ENCODE results near the gene CCR9. TPM values are rescaled to one million over a fixed set of nuclear protein-coding genes. Genes with fewer than 3 reads are reported as not detected.

The CCR9 gene
- total RNA-seq, 4 donors from 2014 or later: 0.14 to 1.3 TPM; not detected in 2

DNA sequence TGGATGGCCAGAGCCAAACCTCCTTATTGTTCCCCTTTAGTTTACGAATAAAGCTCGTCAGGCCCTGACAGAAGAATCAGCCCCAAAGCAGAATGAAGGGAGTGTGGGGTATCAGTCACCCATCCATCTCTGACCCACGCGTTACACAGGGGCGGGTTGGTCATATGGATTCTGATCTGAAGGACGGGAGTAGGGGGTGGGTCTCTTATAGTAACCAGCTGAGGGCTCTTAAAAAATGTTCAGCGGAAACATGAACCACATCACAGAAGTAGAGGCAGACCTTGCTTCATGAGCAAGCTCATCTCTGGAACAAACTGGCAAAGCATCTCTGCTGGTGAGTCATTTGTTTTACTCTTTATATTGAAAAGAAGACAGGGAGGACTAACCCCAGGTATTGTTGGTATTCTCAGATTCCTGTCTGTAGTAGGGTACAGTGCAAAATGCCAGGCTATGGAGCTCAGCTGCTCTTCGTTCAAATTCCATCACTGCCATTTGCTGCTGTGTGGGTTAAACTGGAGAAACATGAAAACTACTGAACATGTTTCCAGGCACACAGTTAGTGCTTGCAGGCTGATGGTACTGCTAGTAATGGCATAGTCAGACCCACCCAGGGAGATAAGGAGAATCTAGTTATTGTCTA is 57.0 kb downstream of the CCR9 start, which contains the start of gene CXCR6:
Gene CXCR6, plus strand, starts transcription at position 258 of the 640 bp plus-strand sequence. CDS start 3,018 bp downstream, outside the sequence.
- peak in 2 of 3 donors; percentile 18 to 24 for TF ChIP-seq POLR2AphosphoS5 (IDR thresholded peaks at IDR 0.05)
- TF ChIP-seq EP300 (IDR thresholded peaks at IDR 0.05; ENCODE audit: low read depth): no peak
- peak; percentile 33 for TF ChIP-seq POLR2A (IDR thresholded peaks at IDR 0.05)
- intact Hi-C loops (cut with DNase I; ENCODE audit: low total_unique reads): no loop called here
- peak within 1 kb of the TSS in 2 of 4 donors; percentile 17 to 38 for H3K27ac ChIP-seq
- H3K4me1 ChIP-seq: peaks cover 0 to 12% (median 4%) of the 10 kb centered on the region in 4 donors
- DNase-seq: peak; percentile 19
- H3K9me3 ChIP-seq: no peaks in the 10 kb centered on the region
- peaks cover 0 to 9% (median 0%) of the 10 kb centered on the region in 4 donors for H3K36me3 ChIP-seq
- no peaks in the 10 kb centered on the region for H3K27me3 ChIP-seq
- in situ Hi-C loops (cut with MboI; ENCODE audit: low pct_ligation_motif_present in 1 of 4, low pct_unique_long_range_greater_than_20kb in 1 of 4, low sequenced_read_pairs in 3 of 4): loop anchor here (5.0 to 25.0 kb wide), 6 partner anchors 134 to 444 kb away; partner anchors contain the start of genes CCR1 (in 2 of the 4), CCR2 (in 1 of the 4) and CCR5 (in 1 of the 4)
- WGBS, 2 donors (ENCODE audit: low coverage in 1 of 2): 93 to 100% methylated on average over 1 to 8 of the region's 8 CpGs
- no peak within 1 kb of the TSS for H3K4me3 ChIP-seq

DNA sequence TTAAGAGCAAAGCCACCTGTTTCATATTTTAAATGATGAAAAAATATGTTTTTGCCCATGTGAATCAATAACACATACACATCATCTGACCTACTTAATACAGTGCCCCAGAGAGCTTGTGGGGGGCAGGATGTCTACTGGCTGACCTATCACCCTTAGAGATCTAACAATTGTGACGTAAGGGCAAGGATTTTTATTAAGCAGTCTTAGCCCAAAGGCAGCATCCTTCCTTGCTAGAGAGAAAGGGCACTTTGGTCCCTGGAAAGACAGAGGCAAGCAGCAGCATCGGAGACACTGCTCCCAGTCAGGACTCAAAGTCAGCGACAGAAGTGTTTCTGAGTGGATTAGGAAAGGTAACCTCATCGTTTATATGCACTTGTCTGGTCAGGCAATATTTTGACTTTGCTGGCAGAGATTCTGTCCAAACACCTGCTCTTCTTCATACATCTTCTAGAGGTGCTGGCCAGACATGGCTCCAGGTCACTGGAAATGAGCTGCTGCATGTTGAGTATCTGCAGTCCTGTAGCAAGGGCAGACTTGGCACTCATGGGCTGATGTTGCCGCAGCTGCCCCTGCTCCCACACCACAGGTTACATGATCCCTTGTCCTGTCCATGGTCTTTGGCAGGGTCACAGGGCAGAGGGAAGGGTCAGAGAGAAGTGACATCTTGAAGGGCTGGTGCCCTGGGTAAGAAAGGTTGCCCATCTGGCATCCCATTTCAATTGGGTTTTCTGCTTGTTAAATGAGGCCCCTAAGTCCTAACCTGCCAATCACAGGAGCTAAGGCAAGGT is 58.7 kb downstream of the CCR9 start:
- in situ Hi-C loops (cut with MboI; ENCODE audit: low pct_ligation_motif_present in 1 of 4, low pct_unique_long_range_greater_than_20kb in 1 of 4, low sequenced_read_pairs in 3 of 4) (loop anchor here (5.0 to 25.0 kb wide), 6 partner anchors 132 to 442 kb away; partner anchors contain the start of genes CCR1 (in 2 of the 4), CCR2 (in 1 of the 4) and CCR5 (in 1 of the 4)), intact Hi-C loops (cut with DNase I; ENCODE audit: low total_unique reads) (no loop called here)
- TF ChIP-seq POLR2A (IDR thresholded peaks at IDR 0.05): no peak
- TF ChIP-seq POLR2AphosphoS5 (IDR thresholded peaks at IDR 0.05): peak in 2 of 3 donors; percentile 20 to 43
- WGBS, 2 donors (ENCODE audit: low coverage in 1 of 2): 84 to 100% methylated on average over 4 to 5 of the region's 5 CpGs
- Histone ChIP-seq H3K36me3 (peaks cover 0 to 22% (median 0%) of the 10 kb centered on the region in 4 donors), H3K4me1 (peaks cover 0 to 12% (median 3%) of the 10 kb centered on the region in 4 donors), H3K4me3 (no peak overlapping the region), H3K27me3 (no peaks in the 10 kb centered on the region), H3K9me3 (no peaks in the 10 kb centered on the region), H3K27ac (peak overlapping the region in 2 of 4 donors; percentile 17 to 44)
- no peak for DNase-seq

DNA sequence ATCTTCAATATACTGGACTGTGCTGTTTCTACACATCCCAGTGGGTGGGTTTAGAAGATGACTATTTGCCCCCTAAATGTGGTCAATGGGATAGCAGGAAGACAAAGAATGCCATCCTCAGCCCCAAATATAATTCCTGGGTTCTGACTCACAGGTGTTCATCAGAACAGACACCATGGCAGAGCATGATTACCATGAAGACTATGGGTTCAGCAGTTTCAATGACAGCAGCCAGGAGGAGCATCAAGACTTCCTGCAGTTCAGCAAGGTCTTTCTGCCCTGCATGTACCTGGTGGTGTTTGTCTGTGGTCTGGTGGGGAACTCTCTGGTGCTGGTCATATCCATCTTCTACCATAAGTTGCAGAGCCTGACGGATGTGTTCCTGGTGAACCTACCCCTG is 60.0 kb downstream of the CCR9 start:
- TF ChIP-seq EP300 (IDR thresholded peaks at IDR 0.05; ENCODE audit: low read depth): no peak
- TF ChIP-seq, protein P1, sequence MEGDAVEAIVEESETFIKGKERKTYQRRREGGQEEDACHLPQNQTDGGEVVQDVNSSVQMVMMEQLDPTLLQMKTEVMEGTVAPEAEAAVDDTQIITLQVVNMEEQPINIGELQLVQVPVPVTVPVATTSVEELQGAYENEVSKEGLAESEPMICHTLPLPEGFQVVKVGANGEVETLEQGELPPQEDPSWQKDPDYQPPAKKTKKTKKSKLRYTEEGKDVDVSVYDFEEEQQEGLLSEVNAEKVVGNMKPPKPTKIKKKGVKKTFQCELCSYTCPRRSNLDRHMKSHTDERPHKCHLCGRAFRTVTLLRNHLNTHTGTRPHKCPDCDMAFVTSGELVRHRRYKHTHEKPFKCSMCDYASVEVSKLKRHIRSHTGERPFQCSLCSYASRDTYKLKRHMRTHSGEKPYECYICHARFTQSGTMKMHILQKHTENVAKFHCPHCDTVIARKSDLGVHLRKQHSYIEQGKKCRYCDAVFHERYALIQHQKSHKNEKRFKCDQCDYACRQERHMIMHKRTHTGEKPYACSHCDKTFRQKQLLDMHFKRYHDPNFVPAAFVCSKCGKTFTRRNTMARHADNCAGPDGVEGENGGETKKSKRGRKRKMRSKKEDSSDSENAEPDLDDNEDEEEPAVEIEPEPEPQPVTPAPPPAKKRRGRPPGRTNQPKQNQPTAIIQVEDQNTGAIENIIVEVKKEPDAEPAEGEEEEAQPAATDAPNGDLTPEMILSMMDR (IDR thresholded peaks at IDR 0.05): peak in 1 of 5 experiments; percentile 22

DNA sequence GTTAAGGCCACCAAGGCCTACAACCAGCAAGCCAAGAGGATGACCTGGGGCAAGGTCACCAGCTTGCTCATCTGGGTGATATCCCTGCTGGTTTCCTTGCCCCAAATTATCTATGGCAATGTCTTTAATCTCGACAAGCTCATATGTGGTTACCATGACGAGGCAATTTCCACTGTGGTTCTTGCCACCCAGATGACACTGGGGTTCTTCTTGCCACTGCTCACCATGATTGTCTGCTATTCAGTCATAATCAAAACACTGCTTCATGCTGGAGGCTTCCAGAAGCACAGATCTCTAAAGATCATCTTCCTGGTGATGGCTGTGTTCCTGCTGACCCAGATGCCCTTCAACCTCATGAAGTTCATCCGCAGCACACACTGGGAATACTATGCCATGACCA is 60.5 kb downstream of the CCR9 start:
- no peak for TF ChIP-seq POLR2AphosphoS5 (IDR thresholded peaks at IDR 0.05)
- TF ChIP-seq, protein P1 (IDR thresholded peaks at IDR 0.05): no peak
- no peak for TF ChIP-seq EP300 (IDR thresholded peaks at IDR 0.05; ENCODE audit: low read depth)
- no peak for TF ChIP-seq POLR2A (IDR thresholded peaks at IDR 0.05)
- Histone ChIP-seq H3K36me3 (peaks cover 0 to 26% (median 4%) of the 10 kb centered on the region in 4 donors), H3K27me3 (no peaks in the 10 kb centered on the region), H3K4me3 (no peak overlapping the region), H3K4me1 (peaks cover 0 to 12% (median 3%) of the 10 kb centered on the region in 4 donors), H3K27ac (peak overlapping the region; percentile 21 to 51 (median 35)), H3K9me3 (no peaks in the 10 kb centered on the region)
- in situ Hi-C loops (cut with MboI; ENCODE audit: low pct_ligation_motif_present in 1 of 4, low pct_unique_long_range_greater_than_20kb in 1 of 4, low sequenced_read_pairs in 3 of 4): loop anchor here (10.0 to 25.0 kb wide), 5 partner anchors 138 to 440 kb away; partner anchors contain the start of genes CCR1 (in 2 of the 4), CCR2 (in 1 of the 4) and CCR5 (in 1 of the 4)
- intact Hi-C loops (cut with DNase I; ENCODE audit: low total_unique reads): no loop called here
- no peak for DNase-seq
- 95% methylated on average over 3 of the region's 3 CpGs; no CpG with 5 or more reads in 1 of the 2 donors for WGBS, 2 donors (ENCODE audit: low coverage in 1 of 2)

More for the DNA sequence above, 60.0 kb downstream of the CCR9 start:
- in situ Hi-C loops (cut with MboI; ENCODE audit: low pct_ligation_motif_present in 1 of 4, low pct_unique_long_range_greater_than_20kb in 1 of 4, low sequenced_read_pairs in 3 of 4): loop anchor here (10.0 to 25.0 kb wide), 5 partner anchors 138 to 441 kb away; partner anchors contain the start of genes CCR1 (in 2 of the 4), CCR2 (in 1 of the 4) and CCR5 (in 1 of the 4)
- intact Hi-C loops (cut with DNase I; ENCODE audit: low total_unique reads): no loop called here
- no peak overlapping the region for H3K4me3 ChIP-seq
- H3K27ac ChIP-seq: peak overlapping the region in 1 of 4 donors; percentile 21
- peaks cover 0 to 12% (median 3%) of the 10 kb centered on the region in 4 donors for H3K4me1 ChIP-seq
- H3K9me3 ChIP-seq: no peaks in the 10 kb centered on the region
- peaks cover 0 to 23% (median 2%) of the 10 kb centered on the region in 4 donors for H3K36me3 ChIP-seq
- no peaks in the 10 kb centered on the region for H3K27me3 ChIP-seq
- DNase-seq: no peak
- 100% methylated on average over 1 of the region's 1 CpG; no CpG with 5 or more reads in 1 of the 2 donors for WGBS, 2 donors (ENCODE audit: low coverage in 1 of 2)

Data from transverse colon (tissue), 4 donors.